ENCODE measurements around the gene SGTA. TPM values are rescaled to one million over a fixed set of nuclear protein-coding genes. Genes with fewer than 3 reads are reported as not detected.
"Not testable (repeated sequence)": the region's sequence is repeated elsewhere in the genome, so short reads cannot be mapped to it uniquely, and the experiment has no call there.

SGTA gene
- total RNA-seq, 1 donor from 2014 or later = 72.6 TPM

GRCh38 chr19:2822846-2823245 is 39.8 kb upstream of the SGTA start:
- peaks cover 28% of the 10 kb centered on the region for H3K36me3 ChIP-seq
- intact Hi-C loops (cut with micrococcal nuclease) = no loop called here
- no peaks in the 10 kb centered on the region for H3K27me3 ChIP-seq (ENCODE audit: low read depth)
- no peak overlapping the region for H3K27ac ChIP-seq (replicated peaks)
- peaks cover 21% of the 10 kb centered on the region for H3K4me1 ChIP-seq
- TF ChIP-seq, protein P1, sequence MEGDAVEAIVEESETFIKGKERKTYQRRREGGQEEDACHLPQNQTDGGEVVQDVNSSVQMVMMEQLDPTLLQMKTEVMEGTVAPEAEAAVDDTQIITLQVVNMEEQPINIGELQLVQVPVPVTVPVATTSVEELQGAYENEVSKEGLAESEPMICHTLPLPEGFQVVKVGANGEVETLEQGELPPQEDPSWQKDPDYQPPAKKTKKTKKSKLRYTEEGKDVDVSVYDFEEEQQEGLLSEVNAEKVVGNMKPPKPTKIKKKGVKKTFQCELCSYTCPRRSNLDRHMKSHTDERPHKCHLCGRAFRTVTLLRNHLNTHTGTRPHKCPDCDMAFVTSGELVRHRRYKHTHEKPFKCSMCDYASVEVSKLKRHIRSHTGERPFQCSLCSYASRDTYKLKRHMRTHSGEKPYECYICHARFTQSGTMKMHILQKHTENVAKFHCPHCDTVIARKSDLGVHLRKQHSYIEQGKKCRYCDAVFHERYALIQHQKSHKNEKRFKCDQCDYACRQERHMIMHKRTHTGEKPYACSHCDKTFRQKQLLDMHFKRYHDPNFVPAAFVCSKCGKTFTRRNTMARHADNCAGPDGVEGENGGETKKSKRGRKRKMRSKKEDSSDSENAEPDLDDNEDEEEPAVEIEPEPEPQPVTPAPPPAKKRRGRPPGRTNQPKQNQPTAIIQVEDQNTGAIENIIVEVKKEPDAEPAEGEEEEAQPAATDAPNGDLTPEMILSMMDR (IDR thresholded peaks at IDR 0.05; ENCODE audit: borderline replicate concordance) = no peak
- no peak for DNase-seq
- peaks cover 7% of the 10 kb centered on the region for H3K9me3 ChIP-seq (replicated peaks)
- no peak overlapping the region for H3K4me3 ChIP-seq

DNA sequence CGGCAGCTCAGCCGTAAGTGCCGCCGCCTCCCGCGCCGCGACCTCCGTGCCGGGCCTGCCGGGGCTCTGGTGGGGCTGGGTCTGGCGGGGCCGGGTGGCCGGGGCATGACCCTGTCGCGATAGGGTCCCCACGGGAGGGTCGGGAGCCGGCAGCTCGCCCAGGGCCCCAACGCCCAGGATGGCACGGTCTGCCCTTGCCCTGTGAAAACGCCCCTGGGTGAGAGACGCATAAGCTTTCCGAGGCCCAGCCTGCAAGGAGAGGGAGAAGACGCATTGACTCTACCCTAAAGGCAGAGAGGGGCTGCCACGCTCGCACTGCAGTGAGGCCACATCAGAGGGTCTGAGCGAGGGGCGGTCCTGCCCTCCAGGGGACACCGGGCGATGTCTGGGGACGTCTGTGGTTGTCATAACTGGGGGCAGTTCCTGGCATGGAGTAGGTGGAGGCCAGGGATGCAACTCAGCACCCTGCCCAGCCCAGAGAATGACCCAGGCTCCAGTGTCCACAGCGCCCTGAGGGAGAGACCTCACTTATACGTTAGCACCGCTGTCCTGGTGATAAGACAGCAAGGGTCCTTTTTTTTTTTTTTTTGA is 37.1 kb upstream of the SGTA start:
- Histone ChIP-seq H3K36me3 (peaks cover 10% of the 10 kb centered on the region), H3K9me3 (replicated peaks) (no peaks in the 10 kb centered on the region), H3K4me3 (peak overlapping the region; percentile 86), H3K27me3 (ENCODE audit: low read depth) (no peaks in the 10 kb centered on the region), H3K27ac (replicated peaks) (peak overlapping the region; percentile 77), H3K4me1 (peaks cover 21% of the 10 kb centered on the region)
- intact Hi-C loops (cut with micrococcal nuclease) = no loop called here
- DNase-seq = no peak
- TF ChIP-seq, protein P1 (IDR thresholded peaks at IDR 0.05; ENCODE audit: borderline replicate concordance) = no peak

DNA sequence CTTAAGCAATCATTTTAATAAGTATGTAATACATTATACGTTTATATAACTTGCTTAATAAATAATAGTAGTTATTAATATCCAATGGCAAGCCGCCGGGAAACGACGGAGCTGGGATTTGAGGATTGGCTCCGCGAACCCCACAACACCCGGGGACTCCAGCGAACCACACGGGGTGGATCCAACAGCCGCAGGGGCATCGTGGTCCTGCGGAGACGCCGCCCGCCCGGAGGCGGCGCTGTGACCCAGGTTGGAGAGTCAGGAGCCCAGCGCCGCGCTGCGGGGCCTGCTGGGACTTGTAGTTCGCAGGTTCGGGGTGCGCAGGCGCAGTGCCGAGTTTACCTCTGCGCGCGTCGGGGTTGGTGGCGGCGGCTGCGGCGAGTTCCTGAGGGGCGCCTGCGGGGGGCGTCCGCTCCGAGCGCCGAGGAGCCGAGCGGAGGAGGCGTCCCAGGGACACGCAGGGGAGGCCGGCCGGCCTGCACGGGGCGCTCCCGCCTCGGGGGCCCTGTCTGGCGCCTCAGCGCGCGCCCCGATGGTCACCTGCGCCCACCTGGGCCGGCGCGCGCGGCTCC is 36.6 kb upstream of the SGTA start, which contains the start of gene ZNF554:
Gene ZNF554 (plus strand): TSS at position 329 of the 572 bp plus-strand sequence. CDS start 204 bp downstream, at position 533.
- H3K27me3 ChIP-seq (ENCODE audit: low read depth) = no peaks in the 10 kb centered on the region
- no peaks in the 10 kb centered on the region for H3K9me3 ChIP-seq (replicated peaks)
- peak within 1 kb of the TSS; percentile 86 for H3K4me3 ChIP-seq
- TF ChIP-seq, protein P1 (IDR thresholded peaks at IDR 0.05; ENCODE audit: borderline replicate concordance) = peak; percentile 98
- intact Hi-C loops (cut with micrococcal nuclease) = no loop called here
- DNase-seq = peak; percentile 98
- peaks cover 10% of the 10 kb centered on the region for H3K36me3 ChIP-seq
- H3K27ac ChIP-seq (replicated peaks) = peak within 1 kb of the TSS; percentile 77
- H3K4me1 ChIP-seq = peaks cover 21% of the 10 kb centered on the region

DNA sequence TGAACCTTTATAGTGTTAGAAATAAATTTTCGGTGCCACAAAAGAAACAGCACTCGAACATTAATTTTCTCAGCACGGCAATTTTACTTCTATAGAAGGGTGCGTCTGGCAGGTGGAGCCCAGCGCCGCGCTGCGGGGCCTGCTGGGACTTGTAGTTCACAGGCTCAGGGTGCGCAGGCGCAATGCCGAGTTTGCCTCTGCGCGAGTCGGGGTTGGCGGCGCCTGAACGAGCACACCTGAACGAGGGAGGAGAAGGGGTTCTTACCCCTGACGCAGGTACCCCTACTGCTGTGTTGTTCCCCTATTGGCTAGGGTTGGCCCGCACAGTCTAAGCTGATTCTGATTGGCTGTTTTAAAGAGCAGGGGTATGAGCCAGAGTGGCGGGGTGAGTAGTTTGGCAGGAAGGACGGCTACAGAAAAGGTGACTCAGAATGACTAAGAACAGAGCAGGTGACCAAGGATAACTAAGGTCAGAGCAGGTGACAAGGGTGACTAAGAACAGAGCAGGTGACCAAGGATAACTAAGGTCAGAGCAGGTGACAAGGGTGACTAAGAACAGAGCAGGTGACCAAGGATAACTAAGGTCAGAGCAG is 34.3 kb upstream of the SGTA start:
- H3K4me1 ChIP-seq = peaks cover 21% of the 10 kb centered on the region
- H3K4me3 ChIP-seq; intact Hi-C loops (cut with micrococcal nuclease); H3K27ac ChIP-seq (replicated peaks); H3K27me3 ChIP-seq (ENCODE audit: low read depth); DNase-seq; H3K36me3 ChIP-seq; H3K9me3 ChIP-seq (replicated peaks): not testable (repeated sequence)

DNA sequence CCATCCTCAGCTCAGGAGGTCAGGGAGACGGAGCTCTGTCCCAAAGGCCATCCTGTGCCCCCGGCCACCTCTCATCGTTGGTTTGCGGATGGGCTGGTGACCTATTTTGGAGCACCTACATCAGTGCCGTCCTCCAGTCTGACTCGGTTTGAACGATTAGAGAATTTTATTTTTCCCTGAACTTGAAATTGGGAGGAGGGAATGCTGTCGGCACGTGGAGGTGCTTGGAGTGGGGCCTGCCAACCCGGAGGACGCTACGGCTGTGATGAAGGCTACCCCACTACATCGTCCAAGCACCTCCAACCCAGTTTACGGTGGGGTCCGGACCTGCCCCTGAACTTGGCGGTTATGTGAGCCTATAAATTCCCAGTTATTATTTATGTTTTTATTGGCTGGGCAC is 33.6 kb upstream of the SGTA start:
- DNase-seq = no peak
- TF ChIP-seq, protein P1 (IDR thresholded peaks at IDR 0.05; ENCODE audit: borderline replicate concordance) = no peak
- peaks cover 10% of the 10 kb centered on the region for H3K36me3 ChIP-seq
- no peaks in the 10 kb centered on the region for H3K27me3 ChIP-seq (ENCODE audit: low read depth)
- H3K9me3 ChIP-seq (replicated peaks) = no peaks in the 10 kb centered on the region
- no peak overlapping the region for H3K4me3 ChIP-seq
- H3K4me1 ChIP-seq = peaks cover 21% of the 10 kb centered on the region
- intact Hi-C loops (cut with micrococcal nuclease) = no loop called here
- no peak overlapping the region for H3K27ac ChIP-seq (replicated peaks)

DNA sequence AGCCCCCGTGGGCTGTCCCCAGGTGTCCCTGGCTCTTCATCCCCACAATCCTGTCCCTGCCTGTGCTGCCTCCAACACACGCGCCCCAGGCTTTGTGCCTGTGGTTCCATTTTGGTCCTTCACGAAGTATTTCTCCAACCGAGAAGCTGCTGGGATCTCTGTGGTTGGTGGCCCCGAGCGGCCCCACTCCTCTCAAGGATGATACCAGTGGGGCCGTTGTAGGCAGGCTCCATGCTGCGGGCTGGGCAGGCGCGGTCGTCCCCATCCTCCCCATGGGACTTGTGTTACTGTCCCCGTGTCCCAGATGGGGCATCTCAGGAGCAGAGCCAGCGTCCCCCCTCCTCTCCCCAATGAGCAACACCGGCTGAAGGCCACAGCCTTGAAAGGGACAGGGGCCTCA is 32.9 kb upstream of the SGTA start:
- no peaks in the 10 kb centered on the region for H3K27me3 ChIP-seq (ENCODE audit: low read depth)
- H3K27ac ChIP-seq (replicated peaks) = no peak overlapping the region
- intact Hi-C loops (cut with micrococcal nuclease) = no loop called here
- H3K36me3 ChIP-seq = peaks cover 16% of the 10 kb centered on the region
- DNase-seq = no peak
- TF ChIP-seq, protein P1 (IDR thresholded peaks at IDR 0.05; ENCODE audit: borderline replicate concordance) = no peak
- H3K4me1 ChIP-seq = peaks cover 16% of the 10 kb centered on the region
- no peak overlapping the region for H3K4me3 ChIP-seq
- H3K9me3 ChIP-seq (replicated peaks) = no peaks in the 10 kb centered on the region

All from left ventricle myocardium inferior (tissue), 1 donor.